Frontal cortex (tissue), 4 donors: Measurements from ENCODE around the gene ZGPAT. TPM values are rescaled to one million over a fixed set of nuclear protein-coding genes. Genes with fewer than 3 reads are reported as not detected.

Experiments
- DNase-seq, 2 donors: peaks; one replicate each; pipeline ENCODE4 v3.0.0; 2012; ENCODE audit warnings: low spot score in 2 of 2
- FAIRE-seq: peaks from 2 replicates; lab custom pipeline; 2012; peaks lifted over from hg19 to GRCh38; lab: Jason Lieb, UNC
- total RNA-seq: library from RNA; depleted of rRNA; stranded (reverse); fragments of >200 nt; gene quantifications from one replicate; pipeline ENCODE4 v1.2.3, GENCODE V29; 2014
- donor health status: control.
- donor health status: control.
- donor health status: control.

ZGPAT gene
- total RNA-seq, 1 donor from 2014 or later: 6.5 TPM

GRCh38 chr20:63740070-63740626 lies 32.3 kb downstream of the ZGPAT start:
- FAIRE-seq: no peak
- DNase-seq: peak; percentile 82 to 84

DNA sequence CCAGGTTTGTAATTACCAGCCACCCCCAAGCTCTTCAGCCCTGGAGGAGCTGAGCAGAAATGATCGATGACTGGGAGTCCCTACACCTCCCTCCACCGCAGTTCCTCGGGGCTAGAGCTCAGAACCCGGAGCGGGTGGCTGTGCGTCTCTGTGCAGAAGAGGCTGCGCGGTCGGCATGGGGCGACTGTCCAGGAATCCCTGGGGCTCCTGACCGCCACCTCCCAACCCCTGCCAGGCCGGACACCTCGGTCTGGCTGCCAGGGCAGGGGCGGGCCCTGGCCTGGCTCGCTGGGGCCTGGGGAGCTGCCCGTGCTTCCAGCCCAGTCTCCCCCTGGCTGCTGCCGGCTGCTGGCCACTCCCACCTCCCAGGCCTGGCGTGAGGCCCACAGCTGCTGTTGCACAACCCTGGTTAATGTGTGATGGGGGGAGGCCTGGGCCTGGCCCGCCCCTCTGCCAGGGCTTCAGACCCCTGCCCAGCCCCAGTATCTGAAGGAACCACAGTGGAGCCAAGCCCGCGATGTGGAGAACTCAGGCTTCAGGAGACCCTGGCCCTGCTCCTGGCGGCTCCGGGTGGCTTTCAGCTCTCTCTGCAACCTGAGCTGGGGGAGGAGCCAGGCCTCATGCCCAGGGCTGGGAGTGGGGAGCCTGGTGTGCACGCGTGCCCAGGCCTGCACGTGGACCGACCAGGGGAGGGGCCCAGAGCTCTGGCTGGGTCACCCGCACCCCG lies 33.0 kb downstream of the ZGPAT start:
- DNase-seq (peak; percentile 85 to 87), FAIRE-seq (no peak)

GRCh38 chr20:63741354-63741675 lies 33.5 kb downstream of the ZGPAT start:
- FAIRE-seq (no peak), DNase-seq (peak in 1 of 2 donors; percentile 48)

GRCh38 chr20:63741676-63742380 lies 34.0 kb downstream of the ZGPAT start:
- DNase-seq (peak in 1 of 2 donors; percentile 19), FAIRE-seq (no peak)

DNA sequence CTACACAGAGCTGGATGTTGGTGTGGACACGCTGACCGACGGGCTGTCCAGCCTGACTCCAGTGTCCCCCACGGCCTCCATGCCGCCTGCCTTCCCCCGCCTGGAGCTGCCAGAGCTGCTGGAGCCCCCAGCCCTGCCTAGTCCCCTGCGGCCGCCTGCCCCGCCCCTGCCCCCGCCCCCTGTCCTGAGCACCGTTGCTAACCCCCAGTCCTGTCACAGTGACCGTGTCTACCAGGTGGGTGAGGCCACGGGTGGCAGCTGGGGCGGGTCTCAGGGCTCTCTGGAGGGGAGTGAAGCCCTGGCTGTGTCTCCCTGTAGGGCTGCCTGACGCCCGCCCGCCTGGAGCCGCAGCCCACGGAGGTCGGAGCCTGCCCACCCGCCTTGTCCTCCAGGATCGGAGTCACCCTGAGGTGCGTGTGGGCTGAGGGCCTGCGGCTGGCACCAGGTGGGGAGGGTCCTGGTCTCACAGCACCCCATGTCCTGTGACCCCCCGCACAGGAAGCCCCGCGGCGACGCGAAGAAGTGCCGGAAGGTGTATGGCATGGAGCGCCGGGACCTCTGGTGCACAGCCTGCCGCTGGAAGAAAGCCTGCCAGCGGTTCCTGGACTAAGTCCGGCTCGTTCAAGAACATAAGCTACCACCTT lies 34.7 kb downstream of the ZGPAT start:
- DNase-seq (no peak), FAIRE-seq (no peak)

GRCh38 chr20:63743210-63743970 lies 35.6 kb downstream of the ZGPAT start:
- FAIRE-seq: no peak
- DNase-seq: no peak

DNA sequence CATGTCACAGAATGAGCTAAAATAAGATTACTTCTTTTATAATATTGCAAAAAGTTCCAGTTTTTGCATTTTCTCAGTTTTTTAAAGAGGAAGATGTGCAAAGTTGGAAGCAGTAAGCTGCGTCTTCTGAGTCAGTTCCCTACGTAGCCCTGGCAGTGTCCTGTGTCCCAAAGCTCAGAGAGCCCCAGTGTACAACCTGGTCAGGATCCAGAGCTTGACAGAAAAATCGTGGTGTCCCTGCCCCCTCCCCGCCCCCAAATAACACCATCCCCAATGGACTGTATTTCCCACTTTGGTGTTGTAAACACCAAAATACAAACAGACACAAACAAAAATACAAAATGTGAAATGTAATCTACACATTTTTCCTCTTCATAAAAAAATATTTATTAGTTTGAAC lies 36.3 kb downstream of the ZGPAT start:
- DNase-seq: no peak
- FAIRE-seq: no peak

DNA sequence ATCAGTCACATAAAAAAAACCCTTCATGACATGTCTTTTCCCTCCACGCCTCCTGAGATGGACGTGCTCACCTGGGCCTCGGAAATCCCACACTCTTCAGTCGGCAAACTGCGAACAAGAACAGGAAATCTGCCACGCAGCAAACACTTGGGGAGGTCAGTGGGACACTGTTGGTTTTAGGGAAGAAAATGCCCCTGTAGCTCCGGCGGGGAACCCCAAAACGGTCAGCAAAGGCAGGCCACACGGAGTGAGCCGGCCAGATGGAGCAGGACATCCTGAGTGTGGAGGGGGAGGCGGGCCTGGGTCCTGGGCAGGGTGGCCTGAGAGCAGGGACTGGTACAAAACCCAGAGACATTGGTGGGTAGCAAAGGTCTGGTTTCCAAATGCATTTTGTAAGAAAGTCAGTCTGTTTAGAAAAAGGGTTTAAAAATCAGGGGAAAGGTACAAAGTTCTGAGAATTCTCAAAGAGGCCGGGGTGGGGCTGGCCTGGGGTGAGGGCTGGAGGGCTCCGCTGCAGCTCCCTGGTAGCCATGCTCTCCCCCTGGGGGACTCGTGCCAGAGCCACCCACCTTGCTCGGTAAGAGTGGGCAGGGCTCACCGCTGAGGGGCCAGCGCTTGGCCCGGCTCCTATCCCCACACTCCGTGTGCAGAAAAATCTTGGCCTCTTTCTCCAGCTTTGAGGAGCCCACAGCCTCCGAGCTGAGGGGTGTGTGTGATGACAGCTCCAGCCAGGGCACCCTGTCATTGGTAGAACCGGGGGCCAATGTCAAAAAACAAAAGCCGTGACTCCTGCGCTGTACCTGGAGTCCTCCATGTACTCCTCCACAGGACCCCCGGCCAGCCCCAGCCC lies 37.0 kb downstream of the ZGPAT start:
- FAIRE-seq (no peak), DNase-seq (peak in 1 of 2 donors; percentile 29)

DNA sequence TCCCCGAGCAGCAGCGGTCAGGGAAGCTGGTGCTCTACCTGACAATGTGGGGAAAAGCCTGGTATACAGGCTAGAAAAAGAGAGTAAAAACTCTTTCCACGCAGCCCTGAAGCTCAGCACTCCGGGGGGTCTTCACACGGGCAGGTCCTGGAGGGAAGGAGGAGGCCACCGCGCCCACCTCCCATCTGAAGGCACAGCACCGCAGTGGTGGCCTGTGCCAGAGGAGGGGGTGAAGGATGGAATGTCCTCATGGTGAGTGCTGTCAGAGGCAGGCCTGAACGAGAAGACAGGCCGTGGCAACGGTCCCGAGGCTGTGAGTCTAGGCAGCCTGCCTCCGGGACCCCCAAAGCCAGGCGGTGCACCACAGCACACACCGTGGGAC lies 37.6 kb downstream of the ZGPAT start:
- no peak for FAIRE-seq

DNA sequence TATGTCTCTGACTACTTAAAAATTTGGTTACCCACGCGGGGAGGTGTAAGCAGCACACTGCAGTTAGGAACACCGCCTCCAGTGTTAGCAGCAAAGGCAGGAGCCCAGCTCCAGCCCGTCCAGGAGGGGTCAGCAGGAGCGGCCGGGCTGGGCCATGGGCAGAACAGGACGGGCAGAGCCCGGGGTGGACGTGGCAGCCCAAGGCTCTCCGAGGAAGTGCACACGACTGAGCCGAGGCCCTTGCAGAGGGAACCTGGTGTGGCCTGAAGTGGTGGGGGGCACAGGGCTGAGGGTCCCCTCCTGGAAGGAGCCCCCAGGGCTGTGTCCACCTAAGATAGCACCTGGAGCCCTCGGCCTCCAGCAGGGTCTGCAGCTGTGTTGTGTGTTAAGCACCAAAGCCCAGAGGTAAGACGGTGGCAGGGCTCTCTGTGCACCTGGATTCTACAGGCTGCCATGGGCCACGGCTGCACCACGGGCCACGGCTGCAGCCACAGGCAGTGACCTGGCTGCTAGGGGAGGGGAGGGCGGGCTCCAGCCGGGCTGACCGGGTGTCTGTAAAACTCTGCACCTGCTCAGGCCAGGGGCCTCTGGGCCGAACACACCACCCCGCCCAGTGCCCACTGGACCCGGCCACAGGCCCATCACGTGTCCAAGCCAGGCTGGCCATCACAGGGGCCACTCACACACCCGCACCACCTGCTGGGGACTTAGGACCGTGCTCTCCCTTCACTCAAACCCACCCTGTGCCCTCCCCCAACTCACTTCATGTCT lies 38.3 kb downstream of the ZGPAT start:
- peak in 1 of 2 donors; percentile 18 for DNase-seq
- FAIRE-seq: no peak

More for the DNA sequence above, 37.6 kb downstream of the ZGPAT start:
- DNase-seq: peak in 1 of 2 donors; percentile 28

GRCh38 chr20:63746751-63747315 lies 39.0 kb downstream of the ZGPAT start:
- DNase-seq: peak; percentile 14 to 34
- FAIRE-seq: no peak

GRCh38 chr20:63747622-63748069 lies 39.8 kb downstream of the ZGPAT start:
- peak; percentile 20 to 45 for DNase-seq
- no peak for FAIRE-seq

- no peak for FAIRE-seq
- peak; percentile 22 to 36 for DNase-seq
Measured at GRCh38 chr20:63748070-63748933, 40.5 kb downstream of the ZGPAT start.

DNA sequence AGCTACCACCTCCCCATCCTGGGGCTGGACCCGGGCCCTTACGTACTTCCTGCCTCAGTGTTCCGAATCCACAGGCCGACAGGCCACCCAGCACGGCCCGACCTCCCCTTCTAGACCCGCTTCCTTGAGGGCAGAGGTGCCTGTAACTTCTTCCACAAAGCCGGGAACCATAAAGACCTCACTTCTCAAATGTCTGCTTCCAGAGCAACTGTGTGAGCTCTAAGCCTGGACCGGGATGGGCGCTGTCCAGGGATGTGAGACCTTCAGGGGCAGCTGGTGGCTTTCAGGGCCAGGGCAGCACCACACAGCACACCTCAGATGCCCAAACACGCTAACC lies 41.1 kb downstream of the ZGPAT start:
- DNase-seq: peak in 1 of 2 donors; percentile 31

GRCh38 chr20:63749597-63750508 lies 42.0 kb downstream of the ZGPAT start:
- no peak for FAIRE-seq
- DNase-seq: peak in 1 of 2 donors; percentile 37

More for the DNA sequence above, 41.1 kb downstream of the ZGPAT start:
- FAIRE-seq: no peak
